RCC 7860 (cell line): Measurements from ENCODE around the gene ISG15.
"Not testable (repeated sequence)": the region's sequence is repeated elsewhere in the genome, so short reads cannot be mapped to it uniquely, and the experiment has no call there.

Experiments
- DNase-seq: peaks from one replicate; pipeline ENCODE4 v3.0.0-alpha.2; 2015; ENCODE audit warnings: low spot score
- FAIRE-seq: peaks from 2 replicates; lab custom pipeline; 2012; peaks lifted over from hg19 to GRCh38; lab: Jason Lieb, UNC

The ISG15 gene

GRCh38 chr1:1057769-1058087 lies 44.4 kb downstream of the ISG15 start:
- DNase-seq, FAIRE-seq: not testable (repeated sequence)

GRCh38 chr1:1058088-1058905 lies 45.0 kb downstream of the ISG15 start:
- DNase-seq (peak; percentile 20), FAIRE-seq (no peak)

GRCh38 chr1:1058921-1059493 lies 45.7 kb downstream of the ISG15 start:
- DNase-seq = peak; percentile 9
- FAIRE-seq = no peak

GRCh38 chr1:1059494-1060280 lies 46.4 kb downstream of the ISG15 start:
- peak; percentile 43 for DNase-seq
- FAIRE-seq = no peak

- no peak for DNase-seq
These were observed 47.1 kb downstream of the ISG15 start for GRCh38 chr1:1060281-1061000.

GRCh38 chr1:1061682-1062345 lies 48.5 kb downstream of the ISG15 start:
- DNase-seq (no peak), FAIRE-seq (no peak)

More at GRCh38 chr1:1060281-1061000, 47.1 kb downstream of the ISG15 start:
- no peak for FAIRE-seq

- DNase-seq = no peak
- FAIRE-seq = no peak
These were observed 49.3 kb downstream of the ISG15 start for GRCh38 chr1:1062348-1063163.

GRCh38 chr1:1063261-1063944 lies 50.1 kb downstream of the ISG15 start:
- DNase-seq (no peak), FAIRE-seq (no peak)
